DMS 273 treated with DMSO at 0.1 percent for 48 hours (cell line): ENCODE measurements around the gene IL1F10.

Source experiments
- DNase-seq: peaks from one replicate; lab custom pipeline; 2025; lab: John Stamatoyannopoulos, UW

Gene IL1F10

DNA sequence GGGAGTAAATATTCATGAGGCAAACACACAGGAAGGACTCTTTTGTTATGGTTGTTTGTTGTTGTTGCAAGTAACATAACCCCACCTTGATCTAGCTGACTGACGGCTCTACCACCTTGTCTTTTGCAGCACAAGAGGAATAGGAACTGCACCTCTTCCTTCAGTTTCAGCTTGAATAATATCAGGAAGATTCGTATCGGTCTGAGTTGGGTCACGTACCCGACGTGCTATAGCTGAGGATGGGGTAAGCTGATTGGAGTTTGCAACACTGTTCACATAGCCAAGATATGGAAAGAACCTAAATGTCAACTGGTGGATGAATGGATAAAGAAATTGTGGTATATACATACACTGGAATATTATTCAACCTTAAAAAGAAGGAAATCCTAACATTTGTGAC lies 45.1 kb downstream of the IL1F10 start:
- no peak for DNase-seq

DNA sequence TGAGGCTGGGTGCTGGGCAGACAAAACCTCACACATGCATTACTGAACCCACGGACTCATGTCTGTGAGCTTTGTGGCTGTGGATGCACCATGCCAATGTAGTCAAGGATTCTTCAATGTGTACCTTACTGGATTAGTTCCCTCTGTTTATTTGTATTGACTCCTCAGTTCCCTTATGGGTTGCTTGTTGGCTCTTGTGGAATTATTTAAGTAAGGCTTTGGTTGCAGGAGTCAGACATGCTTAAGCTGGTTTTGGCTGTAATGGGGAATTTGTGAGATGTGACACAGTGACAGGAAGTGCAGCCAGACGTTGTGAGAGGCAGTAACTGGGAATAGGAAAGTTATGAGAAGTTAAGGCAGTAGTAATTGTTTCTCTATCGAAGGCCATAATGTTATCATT lies 46.0 kb downstream of the IL1F10 start:
- no peak for DNase-seq

DNA sequence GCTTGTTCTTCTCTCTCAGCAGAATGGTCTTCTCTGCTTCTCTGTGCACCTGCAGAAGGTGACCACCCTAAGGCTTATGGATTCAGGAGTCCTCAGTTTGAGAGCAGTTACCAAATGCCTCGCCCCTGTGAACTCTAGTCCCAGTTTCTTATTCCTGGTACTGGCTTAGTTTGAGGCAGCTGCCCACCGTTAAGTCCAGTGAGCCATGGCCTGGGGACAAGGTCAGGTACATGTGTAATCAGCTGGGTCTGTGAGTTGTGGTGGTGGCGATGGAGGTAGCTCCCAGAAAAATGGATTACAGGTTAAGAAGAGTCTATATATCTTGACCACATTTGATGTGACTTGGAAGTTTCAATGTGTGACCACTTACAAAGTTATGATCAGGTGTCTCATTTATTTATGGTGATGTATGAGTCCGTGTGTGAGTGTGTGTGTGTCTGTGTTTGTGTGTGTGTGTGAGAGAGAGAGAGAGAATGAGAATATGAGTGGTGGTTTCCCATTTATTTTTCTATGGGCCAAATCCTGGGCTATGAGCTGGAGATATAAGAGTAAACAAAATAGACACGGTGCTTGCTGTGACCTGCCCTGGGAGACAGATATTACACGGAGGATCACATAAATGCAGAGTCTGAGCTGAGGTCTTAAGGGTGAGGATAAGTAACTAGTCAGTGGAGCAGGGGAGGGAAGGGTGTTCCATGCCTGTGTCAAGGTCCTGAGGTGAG lies 46.6 kb downstream of the IL1F10 start:
- DNase-seq, result no peak

DNA sequence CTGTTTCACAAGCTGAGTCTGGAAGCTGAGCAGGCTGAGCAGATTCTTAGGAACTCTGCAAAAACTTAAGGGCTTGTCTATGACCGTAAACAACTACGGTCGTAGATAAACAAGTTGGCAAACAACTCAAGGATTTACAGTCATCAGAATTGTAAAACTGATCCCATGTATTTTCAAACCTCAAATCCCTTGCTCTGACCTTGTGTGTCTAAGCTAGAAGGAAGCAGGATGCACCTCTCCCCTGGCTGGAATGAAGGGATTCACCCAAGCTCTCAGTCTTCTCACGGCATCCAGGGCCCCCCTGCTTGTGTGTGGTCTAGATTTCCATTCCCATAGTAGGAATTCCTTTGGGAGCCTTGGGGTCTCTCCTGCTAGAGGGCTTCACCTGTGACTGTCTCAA lies 47.2 kb downstream of the IL1F10 start:
- DNase-seq, result no peak

DNA sequence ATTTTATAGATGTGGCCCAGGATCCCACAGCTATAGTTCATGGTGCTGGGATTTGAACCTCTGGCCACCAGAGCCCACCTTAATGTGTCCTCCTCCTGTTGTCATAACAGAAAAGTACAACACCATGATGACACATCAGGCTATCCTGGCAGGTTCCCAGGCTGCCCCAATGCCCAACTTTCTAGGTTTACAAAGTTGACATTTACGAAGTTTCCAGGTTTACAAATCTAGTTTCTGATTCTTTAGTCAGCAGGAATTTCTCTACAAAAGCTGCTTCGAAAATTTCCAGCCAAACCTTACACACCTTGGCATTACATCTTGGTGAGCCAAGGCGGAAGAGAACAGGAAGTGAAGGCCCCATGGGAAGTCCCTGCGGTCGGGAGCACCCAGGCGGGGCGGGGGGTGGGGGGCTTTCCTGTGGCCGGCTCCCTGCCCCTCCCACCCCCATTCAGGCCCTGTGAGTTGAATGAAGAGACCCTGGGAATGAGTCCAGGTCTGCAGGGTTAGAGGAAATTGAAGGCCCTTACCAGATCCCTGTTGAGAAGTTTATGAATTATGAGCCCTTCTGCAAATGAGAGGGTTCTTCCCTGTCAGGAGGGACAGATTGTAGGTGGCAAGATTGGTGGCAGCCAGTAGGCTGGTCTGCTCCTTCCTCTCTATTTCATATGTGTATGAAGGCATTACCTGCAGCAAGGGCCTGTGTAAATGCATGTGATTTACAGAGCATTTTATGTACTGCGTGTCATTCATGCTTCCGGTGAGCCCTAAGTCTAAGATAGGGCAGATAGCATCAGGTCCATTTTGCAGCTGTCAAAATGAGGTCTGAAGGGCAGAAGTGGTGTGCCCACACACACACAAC lies 48.6 kb downstream of the IL1F10 start:
- DNase-seq, result no peak

DNA sequence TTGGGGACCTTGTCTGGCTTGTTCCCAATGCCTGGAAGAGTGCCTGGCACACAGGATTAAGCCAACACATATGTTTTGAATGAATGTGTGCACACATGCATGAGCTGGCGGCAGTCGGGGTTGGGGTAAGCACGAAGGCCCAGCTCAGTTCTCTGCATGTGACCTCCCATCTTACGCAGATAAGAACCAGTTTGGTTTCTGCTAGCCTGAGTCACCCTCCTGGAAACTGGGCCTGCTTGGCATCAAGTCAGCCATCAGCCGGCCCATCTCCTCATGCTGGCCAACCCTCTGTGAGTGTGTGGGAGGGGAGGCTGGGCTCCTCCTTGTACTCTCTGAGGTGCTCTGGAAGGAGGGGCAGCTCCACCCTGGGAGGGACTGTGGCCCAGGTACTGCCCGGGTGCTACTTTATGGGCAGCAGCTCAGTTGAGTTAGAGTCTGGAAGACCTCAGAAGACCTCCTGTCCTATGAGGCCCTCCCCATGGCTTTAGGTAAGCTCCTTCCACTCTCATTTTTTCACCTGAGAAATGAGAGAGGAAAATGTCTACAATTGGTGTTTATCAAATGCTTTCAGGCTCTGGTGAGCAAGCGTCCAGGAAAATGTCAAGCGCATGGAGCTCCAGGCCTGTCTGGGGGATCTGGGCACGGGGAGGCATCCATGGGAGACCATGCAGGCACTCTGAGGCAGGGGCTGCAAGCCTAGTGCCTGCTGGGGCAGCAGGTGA lies 49.9 kb downstream of the IL1F10 start:
- DNase-seq, result no peak

DNA sequence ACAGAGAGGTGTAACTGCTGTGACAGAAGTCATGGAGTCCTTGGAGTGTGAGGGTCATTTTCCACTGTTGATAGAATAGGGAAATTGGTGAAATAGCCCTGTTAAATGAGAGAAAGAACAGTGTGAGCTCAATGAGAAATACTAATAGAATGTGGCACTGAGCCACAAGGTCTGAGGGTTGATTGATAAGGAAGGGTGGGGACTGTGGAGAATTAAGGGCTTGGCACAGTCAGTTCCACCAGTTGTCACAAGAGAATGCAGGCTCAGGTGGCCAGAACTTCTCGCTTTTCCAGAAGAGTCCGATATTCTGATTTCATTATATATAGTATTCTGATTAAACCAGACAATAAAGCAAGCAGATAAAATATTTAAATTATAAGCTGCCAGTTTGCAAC lies 50.5 kb downstream of the IL1F10 start:
- no peak for DNase-seq

DNA sequence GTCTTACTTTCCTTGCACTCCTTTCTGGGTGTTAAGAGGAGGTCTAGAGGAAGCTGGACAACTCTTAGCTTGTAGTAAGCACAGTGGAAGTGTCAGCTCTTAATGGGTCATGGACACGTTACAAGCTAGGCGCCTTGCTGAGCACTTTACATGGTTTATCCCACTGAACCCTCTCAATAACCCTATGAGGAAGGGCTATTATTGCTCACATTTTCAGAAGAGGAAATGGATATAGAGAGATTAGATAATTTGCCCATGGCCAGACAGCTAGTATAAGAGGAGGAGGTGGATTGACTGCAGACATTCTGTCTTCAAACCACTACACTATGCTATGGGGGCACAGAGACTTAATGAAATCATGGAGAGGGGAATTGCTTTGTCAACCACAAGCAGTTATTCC lies 51.3 kb downstream of the IL1F10 start:
- no peak for DNase-seq

DNA sequence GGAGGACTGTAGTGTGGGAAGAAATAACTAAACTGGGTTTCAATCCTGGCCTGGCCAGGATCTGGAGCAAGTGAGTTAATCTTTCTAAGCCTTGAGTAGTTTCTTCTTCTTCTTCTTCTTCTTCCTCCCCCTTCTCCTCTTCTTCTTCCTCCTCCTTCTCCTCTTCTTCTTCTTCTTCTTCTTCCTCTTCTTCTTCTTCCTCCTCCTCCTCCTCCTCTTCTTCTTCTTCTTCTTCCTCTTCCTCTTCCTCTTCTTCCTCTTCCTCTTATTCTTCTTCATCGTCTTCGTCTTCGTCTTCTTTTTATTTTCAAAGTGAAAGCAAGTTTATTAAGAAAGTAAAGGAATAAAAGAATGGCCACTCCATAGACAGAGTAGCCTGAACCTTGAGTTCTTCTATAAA lies 53.1 kb downstream of the IL1F10 start:
- no peak for DNase-seq

DNA sequence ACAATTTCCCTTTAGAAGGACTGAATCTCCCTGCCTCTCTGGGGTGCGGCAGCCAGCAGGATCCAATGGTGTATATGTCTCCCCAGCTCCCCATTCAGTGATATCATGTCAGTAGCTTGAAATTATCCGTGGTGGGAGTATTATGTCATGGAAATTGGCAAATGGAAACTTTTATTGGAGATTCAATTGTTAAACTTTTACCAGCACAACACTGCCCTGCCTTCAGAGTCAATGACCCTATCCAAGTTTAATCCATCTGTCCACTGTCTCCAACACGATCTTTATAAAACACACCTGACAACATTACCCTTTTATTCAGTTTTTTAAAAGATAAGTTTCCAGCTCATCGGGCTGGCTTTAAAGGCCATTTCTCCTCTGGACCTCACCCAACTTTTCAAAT lies 54.6 kb downstream of the IL1F10 start:
- DNase-seq, result no peak

DNA sequence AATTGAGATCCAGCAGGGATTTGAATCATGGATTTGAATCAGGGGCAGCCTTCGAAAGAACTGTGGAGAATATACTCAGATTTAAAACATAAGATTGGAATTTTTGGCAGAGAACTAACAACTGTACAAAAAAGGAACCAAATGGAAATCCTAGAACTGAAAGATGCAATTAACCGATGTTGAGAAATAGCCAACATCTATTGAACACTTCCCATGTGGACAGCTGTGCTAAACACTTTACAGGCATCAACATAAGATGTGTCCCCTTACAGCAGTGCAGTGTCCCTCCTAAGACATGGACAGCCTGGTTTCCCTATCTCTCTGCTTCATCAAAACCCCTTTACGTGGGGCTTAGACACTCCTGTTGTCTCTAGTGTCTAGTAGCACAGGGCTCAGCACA lies 56.0 kb downstream of the IL1F10 start:
- DNase-seq, result no peak

DNA sequence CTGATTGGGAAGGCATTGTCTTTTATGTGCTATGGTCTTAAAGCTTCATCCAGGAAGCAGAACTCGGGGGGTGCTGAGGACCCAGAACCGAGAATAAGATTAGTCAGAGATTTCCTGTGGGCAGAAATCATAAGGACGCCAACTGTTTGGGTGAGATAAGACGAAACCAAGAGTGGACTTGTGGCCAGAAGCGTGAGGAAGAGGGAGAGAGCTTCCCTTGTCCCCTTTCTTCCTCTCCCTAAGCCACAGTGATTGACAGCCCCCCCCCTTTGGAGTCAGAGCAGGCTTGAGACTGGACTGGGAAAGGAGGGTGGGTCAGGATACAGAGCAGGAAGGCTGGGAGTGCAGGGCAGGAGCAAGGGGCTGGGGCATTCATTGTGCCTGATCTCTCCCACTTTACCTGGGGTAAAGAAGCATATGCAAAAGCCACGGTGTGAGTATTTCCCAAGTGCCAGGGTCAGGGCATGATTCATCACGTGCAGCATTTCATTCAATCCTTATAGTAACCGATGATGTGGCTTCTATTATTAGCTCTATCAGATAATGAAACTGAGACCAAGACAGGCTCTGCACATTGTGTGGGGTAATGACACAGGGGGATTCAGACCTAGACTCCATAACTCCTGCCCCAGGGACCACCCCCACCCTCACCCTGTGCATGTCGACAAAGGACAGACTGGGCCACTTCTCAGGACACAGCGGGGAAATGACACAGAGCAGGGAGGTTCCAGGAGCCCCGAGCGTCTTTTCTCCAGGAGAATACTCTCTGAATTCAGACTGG lies 56.6 kb downstream of the IL1F10 start:
- no peak for DNase-seq
